22Rv1 (cell line): ENCODE measurements around the gene SIRT5.

Experiments
- CTCF ChIP-seq: fragments of 450-650 bp; IDR thresholded peaks from 2 replicates; pipeline ENCODE4 v1.5.1; 2017; ENCODE audit warnings: mild to moderate bottlenecking
- ZFX ChIP-seq: fragments of 450-650 bp; IDR thresholded peaks from 2 replicates; pipeline ENCODE4 v1.6.1; 2017; ENCODE audit warnings: antibody characterized with exemption, borderline replicate concordance

GRCh38 chr6:13593103-13593502 is 18.7 kb downstream of the SIRT5 start:
- no peak for TF ChIP-seq CTCF
- no peak for TF ChIP-seq ZFX
